Measurements from ENCODE around the gene DPYD. TPM values are rescaled to one million over a fixed set of nuclear protein-coding genes. Genes with fewer than 3 reads are reported as not detected.

The DPYD gene
- total and polyA plus RNA-seq, 9 donors: 17.2 to 45.9 (median 38.7) TPM

- no peak for DNase-seq
- WGBS, 3 donors: 75 to 79% (median 78%) methylated on average over 4 of the region's 4 CpGs
Observed at GRCh38 chr1:97192872-97193572, 727.8 kb downstream of the DPYD start.

GRCh38 chr1:97190326-97190725 is 730.5 kb downstream of the DPYD start:
- no peak overlapping the region for H3K4me3 ChIP-seq
- no peaks in the 10 kb centered on the region for H3K36me3 ChIP-seq
- intact Hi-C loops (cut with DNase I): no loop called here
- TF ChIP-seq POLR2A (IDR thresholded peaks at IDR 0.05) (no peak), EP300 (IDR thresholded peaks at IDR 0.05) (no peak), CTCF (IDR thresholded peaks at IDR 0.05) (no peak)
- H3K4me1 ChIP-seq (ENCODE audit: insufficient read depth): no peaks in the 10 kb centered on the region
- no peaks in the 10 kb centered on the region for H3K9me3 ChIP-seq
- DNase-seq: no peak
- no peak overlapping the region for H3K27ac ChIP-seq
- H3K27me3 ChIP-seq: no peaks in the 10 kb centered on the region

More at GRCh38 chr1:97192872-97193572, 727.8 kb downstream of the DPYD start:
- Histone ChIP-seq H3K9me3 (no peaks in the 10 kb centered on the region), H3K27me3 (no peaks in the 10 kb centered on the region), H3K27ac (no peak overlapping the region), H3K4me1 (ENCODE audit: insufficient read depth) (no peaks in the 10 kb centered on the region), H3K36me3 (no peaks in the 10 kb centered on the region), H3K4me3 (no peak overlapping the region)
- TF ChIP-seq EP300 (IDR thresholded peaks at IDR 0.05) (no peak), CTCF (IDR thresholded peaks at IDR 0.05) (no peak), POLR2A (IDR thresholded peaks at IDR 0.05) (no peak)
- intact Hi-C loops (cut with DNase I): no loop called here

- no peak for TF ChIP-seq POLR2A (IDR thresholded peaks at IDR 0.05)
- TF ChIP-seq EP300 (IDR thresholded peaks at IDR 0.05): no peak
- no peak for TF ChIP-seq CTCF (IDR thresholded peaks at IDR 0.05)
- Histone ChIP-seq H3K36me3 (no peaks in the 10 kb centered on the region), H3K27me3 (no peaks in the 10 kb centered on the region), H3K4me3 (no peak overlapping the region), H3K27ac (no peak overlapping the region), H3K9me3 (no peaks in the 10 kb centered on the region), H3K4me1 (ENCODE audit: insufficient read depth) (no peaks in the 10 kb centered on the region)
- no peak for DNase-seq
- intact Hi-C loops (cut with DNase I): no loop called here
- 89 to 91% (median 91%) methylated on average over 6 of the region's 6 CpGs for WGBS, 3 donors
Observed at GRCh38 chr1:97186381-97186780, 734.5 kb downstream of the DPYD start.

- DNase-seq: no peak
- no peak for TF ChIP-seq CTCF (IDR thresholded peaks at IDR 0.05)
- no peak for TF ChIP-seq EP300 (IDR thresholded peaks at IDR 0.05)
- TF ChIP-seq POLR2A (IDR thresholded peaks at IDR 0.05): no peak
- no peak overlapping the region for H3K27ac ChIP-seq
- no peak overlapping the region for H3K4me3 ChIP-seq
- no peaks in the 10 kb centered on the region for H3K9me3 ChIP-seq
- intact Hi-C loops (cut with DNase I): no loop called here
- H3K4me1 ChIP-seq (ENCODE audit: insufficient read depth): no peaks in the 10 kb centered on the region
- H3K27me3 ChIP-seq: no peaks in the 10 kb centered on the region
- 83 to 87% (median 86%) methylated on average over 4 of the region's 4 CpGs for WGBS, 3 donors
- no peaks in the 10 kb centered on the region for H3K36me3 ChIP-seq
Observed at GRCh38 chr1:97174039-97174704, 746.7 kb downstream of the DPYD start.

Measured in ovary (tissue), 9 donors.